NCI-H2227 (cell line): Measurements from ENCODE around the gene RHOBTB1.
"Not testable (repeated sequence)": the region's sequence is repeated elsewhere in the genome, so short reads cannot be mapped to it uniquely, and the experiment has no call there.

Source experiments
- DNase-seq: peaks from one replicate; lab custom pipeline; 2025; ENCODE audit not compliant: unreplicated experiment; lab: John Stamatoyannopoulos, UW

RHOBTB1 gene

DNA sequence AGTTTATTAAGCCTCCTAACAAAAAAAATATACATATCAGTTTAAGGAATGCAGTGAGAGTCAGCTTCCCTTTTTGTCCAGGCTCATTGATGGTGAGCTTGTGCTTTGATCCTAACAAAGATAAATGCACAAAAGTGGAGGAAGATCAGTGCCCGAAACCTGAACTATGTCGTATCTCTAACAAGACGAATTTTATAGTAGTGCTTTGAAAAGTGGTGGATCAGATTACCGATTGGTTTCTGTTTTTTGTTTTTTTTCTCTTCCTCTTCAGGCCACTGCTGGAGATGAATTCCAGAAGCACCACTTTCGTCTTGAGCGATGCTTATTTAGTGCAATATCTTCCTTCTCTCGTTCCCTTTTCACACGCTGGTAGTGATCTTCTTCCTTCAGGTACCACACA, 72.8 kb downstream of the RHOBTB1 start:
- DNase-seq, result no peak

DNA sequence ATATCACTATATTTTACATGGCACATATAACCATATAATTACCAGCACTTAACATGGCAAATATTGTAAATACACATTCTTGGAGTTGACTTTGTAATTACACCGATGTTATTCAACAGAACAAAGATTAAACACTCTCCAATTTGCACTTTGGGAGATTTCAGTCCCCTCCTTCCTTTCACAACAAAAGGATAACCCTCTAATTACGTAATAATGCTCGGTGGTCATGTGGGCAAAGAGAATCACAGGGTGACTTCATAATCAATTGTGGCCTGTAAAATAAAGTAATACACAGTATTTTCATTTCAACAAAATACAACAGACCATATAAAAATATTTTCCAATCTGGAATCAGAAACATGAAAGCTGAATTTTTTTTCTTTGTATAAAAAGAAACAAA, 73.2 kb downstream of the RHOBTB1 start:
- no peak for DNase-seq

DNA sequence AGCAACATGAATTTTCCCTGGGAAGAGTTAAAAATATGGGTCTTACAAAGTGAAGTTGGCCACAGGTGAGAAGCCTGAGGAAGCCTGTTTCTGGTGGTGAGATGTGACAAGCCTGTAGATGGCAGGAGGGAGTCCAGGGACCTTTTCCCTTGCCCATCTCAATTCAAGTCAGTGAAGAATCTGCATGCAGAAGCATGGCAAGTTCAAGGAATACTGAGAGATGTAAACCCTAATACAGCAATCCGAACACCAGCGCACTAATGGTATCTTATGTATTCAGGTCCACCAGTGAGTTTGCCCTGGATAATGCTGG, 73.6 kb downstream of the RHOBTB1 start:
- DNase-seq, result no peak

DNA sequence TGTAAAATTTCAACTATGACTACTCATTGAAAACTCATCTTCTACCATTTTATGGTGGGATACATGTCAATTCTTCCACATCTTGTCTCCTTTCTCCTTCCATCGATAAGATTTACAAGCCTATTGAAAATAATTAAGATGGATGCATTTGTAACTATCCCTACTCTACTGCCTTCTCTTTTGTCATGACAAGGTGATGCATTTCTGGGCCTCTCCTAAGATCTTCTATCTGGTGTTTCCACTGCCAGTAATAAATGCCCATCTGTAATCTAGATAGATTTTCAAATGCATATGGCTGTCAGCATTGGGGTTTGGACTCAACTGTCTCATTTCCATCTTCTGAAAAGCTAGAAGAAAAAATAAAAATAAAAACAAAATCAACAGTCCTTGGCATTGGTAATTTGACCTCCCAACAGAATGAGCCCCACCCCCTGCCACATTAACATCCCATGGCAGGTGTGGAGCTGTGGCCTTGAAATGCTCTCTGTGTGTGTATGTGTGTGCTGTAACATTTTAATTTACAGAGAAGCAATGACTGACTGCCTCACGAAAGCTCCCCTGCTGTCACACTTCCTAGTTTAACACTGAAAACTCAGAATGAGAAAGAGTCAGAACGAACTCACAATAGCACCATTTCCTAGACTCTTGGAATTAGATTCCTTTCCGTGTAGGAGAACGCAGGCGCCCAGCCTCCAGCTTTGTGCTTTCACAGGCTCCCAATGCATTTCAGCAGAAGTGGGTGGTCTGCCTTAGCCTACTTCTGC, 74.2 kb downstream of the RHOBTB1 start:
- DNase-seq, result no peak

DNA sequence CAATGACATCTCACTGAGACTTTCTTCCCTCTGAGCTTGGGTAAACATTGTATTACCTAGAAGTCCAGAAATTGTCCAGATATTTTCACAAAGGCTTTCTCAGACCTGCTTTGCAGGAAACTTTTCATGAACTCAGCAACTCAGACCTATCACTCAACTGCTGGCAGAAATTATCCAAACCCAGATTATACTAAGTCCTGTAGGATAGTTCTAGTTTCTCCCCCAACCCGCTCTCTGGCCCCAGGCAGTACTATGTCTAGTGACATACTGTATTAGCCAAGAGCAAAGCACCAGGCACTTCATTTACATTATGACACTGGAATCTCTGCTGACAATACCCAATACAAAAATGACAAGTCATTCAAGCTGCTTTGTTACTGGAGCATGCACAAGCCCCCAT, 75.0 kb downstream of the RHOBTB1 start:
- DNase-seq, result no peak

DNA sequence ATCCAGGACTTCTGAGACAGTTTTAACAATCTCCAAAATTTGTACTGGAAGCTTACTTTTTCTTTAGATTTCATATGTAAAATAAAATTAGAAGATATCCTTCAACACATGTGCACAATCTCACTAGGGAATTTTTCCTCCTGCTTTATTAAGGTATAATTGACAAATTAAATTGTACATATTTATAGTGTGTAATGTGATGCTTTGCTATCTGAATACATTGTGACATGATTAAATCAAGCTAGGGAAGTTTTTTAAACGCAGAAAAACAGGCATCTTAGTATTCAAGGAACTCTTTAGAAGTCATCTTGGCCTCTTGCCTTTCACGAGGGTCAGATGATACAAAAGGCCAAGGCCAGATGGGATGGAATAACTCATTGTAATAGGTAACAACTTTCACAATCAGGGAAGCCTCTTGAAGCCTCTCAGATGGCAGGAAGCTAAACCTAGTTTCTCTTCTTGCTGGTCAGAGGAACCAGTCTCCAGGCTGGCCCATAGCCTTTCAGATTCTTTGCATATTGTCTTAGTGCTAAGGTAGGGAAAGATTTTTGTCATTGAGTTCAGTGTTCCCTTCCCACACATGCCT, 78.7 kb downstream of the RHOBTB1 start:
- DNase-seq, result no peak

DNA sequence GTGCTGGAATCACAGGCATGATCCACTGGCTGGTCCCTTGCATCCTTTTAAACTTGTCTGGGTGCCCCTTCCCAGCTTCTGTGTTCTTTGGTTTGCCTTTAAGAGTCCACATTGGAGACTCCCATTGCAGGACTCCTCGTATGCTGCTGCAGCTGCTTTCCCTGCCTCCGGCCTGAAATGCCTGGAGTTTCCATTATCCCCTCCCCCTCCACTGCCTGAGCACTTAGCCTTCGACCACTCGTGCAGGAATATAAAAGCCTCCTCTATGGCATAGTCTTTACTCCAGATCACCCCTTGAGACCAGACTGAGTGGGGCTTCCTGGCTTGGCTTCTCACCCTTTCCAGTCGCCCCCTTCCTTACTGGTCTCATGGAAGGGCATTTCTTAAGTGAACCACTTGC, 80.2 kb downstream of the RHOBTB1 start:
- peak; percentile 9 for DNase-seq

DNA sequence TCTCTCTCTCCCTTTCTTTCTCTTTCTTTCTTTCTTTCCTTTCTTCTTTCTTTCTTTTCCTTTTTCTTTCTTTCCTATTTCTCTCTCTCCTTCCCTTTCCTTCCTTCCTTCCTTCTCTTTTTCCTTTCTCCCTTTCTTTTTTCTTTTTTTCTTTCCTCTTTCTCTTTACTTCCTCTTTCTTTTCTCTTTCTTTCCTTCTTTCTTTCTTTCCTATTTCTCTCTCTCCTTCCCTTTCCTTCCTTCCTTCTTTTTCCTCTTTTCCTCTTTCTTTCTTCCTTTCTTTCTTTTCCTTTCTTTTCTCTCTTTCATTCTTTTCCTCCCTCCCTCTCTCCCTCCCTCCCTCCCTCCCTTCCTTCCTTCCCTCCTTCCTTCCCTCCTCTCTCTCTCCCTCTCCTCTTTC, 81.5 kb downstream of the RHOBTB1 start:
- no peak for DNase-seq

DNA sequence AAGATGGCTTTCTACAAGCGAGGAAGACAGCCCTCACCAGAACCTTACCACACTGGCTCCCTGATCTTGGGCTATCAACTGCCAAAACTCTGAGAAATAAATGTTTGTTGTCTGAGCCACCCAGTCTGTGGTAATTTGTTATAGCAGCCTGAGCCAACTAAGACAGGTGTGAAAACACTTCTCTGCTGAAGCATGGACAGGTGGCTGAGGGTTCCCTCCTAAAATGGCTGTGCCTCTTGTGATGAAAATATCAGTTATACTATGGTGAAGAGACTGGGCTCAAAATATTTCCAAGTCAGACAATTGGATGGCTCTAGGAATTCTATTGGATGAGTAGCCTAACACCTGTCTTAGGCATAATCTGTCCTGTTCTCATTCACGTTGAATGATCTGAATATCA, 87.6 kb downstream of the RHOBTB1 start:
- no peak for DNase-seq

DNA sequence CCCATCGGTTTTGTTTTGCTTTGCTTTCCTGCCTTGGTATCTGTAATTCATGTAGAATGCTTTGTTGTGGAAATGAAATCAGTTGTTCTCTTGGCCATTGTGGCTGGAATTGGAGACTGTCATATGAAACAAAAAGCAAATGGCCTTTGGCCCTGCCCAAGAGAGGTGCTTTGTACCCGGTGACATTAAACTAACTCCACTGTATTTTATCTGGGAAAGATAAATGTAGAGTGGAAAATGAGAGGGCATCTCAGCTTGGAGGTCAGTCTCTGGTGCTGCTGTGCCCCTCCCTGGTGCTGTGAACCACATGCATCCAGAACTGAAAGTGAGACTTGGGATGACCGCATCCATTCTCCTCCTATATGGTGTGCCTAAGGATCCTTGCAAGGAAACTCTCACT, 90.3 kb downstream of the RHOBTB1 start:
- no peak for DNase-seq

DNA sequence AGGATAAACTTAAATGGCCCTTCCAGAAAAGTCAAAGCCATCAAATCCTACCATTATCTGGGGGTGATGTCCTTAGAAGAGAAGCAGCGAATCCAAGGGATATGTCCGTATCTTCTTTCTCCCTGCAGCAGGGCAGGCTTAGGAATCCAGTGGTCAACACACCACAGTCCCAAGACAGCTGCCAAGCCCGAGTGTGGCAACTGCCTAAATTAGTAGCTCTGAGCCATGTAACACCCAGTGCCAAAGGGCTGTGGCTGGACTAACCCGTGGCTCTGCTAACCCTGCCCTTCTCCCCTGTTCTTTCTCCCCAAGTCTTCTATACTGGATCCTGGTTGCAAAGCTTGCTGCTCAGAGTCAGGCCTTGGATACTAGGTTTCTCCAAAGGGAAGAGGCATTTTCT, 90.9 kb downstream of the RHOBTB1 start:
- no peak for DNase-seq

DNA sequence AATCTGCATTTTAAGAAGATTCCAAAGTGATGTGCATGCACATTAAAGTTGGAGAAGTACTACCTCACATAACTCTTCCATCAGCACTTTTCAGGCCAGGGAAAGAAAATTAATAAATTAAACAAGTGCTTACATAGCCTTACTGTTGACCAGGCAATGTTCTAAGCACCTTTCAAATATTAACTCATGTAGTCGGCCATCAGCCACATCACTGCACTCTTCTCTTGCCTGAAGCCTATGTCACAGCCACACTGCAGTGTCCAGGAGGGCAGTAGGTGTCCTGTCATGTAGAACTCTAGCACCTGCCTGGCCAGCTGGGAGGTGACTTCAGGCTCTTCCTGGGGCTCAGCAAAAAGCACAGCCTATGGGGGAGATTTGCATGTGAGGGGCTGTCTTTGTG, 94.2 kb downstream of the RHOBTB1 start:
- DNase-seq, result no peak

DNA sequence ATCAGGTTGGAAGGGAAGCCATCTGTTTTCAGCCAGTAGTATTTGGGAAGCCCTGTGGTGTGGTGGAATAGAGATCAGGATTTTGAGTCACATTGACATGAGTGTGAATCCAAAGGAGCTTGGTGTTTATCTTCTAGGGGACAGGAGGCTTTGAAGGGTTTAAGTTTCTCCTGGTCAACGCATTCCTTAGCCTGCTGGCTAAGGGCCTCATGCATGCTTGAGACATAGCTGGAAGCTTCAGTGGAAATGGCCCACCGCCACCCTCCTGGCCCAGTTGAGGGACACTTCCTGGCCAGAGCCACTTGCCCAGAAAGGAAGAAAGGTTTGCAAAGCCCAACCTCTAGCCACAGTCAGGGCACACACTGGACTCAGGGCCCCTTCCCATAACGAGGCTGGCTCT, 94.8 kb downstream of the RHOBTB1 start:
- DNase-seq, result no peak

DNA sequence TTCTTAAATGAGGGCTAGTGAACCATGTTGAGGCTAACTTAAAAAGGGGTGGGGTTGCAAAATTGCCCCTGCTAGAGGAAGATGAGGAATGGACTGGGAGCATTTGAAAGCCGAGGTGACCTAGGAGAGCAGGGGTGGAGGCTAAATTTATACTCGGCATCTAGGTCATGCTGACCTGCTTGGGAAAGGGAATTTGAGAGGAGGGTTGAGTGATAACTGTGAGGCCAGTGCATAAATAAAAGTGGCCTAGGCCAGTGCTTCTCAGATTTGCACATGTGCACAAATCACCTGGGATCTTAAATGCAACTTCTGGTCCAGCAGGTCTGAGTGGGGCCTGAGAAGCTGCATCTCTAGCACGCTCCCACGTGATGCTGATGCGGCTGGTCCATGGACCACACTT, 95.3 kb downstream of the RHOBTB1 start:
- DNase-seq, result no peak

DNA sequence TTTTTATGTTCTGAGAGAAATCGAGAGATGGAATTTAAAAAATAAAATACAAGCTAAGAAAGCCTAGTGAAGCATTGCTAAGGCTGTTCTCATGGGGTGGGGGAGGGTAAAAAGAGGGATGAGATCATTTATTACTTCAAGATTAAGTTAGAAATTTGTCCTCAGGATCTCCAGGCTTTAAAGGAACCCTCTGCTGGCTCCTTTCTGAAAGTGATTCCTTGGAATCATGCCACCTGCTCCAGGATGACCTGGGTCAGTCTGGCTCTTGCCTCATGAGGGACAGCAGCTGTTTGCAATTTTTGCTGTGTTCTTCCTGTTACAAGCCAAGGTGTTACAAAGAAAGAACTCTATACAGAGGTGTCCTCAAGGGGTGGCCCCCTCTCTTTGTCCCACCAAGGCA, 95.9 kb downstream of the RHOBTB1 start:
- DNase-seq, result no peak

DNA sequence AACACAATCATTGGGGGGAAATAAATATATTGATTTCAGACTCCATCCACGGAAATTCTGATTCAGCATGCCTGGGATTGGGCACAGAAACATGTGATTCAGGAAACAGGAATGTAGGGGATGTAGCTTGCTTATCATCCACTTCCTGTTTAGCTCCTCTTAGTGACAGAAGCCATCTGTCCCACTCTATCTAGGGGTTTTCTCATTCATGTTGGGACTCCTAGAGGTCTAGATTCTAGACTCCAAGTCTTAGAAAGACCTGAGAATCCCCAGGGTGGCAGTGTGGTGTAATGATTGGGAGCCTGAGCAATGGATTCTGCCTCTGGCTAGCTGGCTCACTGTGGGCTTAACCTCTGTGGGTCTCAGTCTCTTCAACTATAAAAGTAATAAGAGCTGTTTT, 97.8 kb downstream of the RHOBTB1 start:
- DNase-seq, result no peak

DNA sequence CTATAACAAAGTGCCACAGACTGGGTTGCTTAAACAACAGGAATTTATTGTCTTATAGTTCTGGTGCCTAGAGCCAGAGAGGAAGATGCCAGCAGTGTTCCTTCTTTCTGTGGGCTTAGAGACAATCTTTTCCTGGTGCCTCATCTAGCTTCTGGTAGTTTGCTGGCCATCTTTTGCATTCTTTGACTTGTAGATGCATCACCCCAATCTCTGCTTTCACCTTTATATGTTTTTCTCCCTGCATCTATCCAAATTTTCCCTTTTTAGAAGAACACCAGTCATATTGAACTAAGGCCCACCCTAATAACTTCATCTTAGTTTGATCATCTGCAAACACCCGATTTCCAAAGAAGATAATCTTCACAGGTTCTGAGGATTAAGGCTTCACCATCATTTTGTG, 98.9 kb downstream of the RHOBTB1 start:
- DNase-seq, result no peak

DNA sequence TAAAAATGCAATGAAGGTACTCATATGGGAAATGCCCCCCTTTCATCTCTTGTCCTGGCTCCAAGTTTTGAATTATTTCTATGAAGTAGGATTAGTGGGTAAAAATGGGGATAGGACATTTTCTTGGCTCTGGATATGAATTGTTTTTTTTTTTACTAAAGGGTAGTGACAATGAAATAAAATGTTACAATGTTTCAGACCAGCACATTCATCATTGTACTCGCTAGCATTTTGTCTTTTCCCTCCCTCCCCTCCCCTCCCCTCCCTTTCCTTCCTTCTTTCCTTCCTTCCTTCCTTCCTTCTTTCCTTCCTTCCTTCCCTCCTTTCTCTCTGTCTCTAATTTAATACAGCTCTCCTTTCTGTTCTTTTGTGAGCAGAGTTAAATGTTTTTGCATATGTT, 101.3 kb downstream of the RHOBTB1 start:
- no peak for DNase-seq

DNA sequence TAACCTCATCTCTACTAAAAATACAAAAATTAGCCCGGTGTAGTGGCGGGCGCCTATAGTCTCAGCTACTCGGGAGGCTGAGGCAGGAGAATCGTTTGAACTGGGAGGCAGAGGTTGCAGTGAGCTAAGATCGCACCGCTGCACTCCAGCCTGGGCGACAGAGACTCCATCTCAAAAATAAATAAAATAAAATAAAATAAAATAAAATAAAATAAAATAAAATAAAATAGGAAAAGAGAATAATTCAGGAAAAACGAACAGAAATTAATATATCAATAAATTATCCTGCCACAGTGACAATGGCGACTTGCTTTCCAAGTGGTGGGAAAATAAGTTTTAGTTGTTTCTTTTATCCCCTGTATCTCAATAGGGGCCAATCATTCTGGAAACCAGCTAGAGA, 102.8 kb downstream of the RHOBTB1 start:
- not testable (repeated sequence) for DNase-seq

DNA sequence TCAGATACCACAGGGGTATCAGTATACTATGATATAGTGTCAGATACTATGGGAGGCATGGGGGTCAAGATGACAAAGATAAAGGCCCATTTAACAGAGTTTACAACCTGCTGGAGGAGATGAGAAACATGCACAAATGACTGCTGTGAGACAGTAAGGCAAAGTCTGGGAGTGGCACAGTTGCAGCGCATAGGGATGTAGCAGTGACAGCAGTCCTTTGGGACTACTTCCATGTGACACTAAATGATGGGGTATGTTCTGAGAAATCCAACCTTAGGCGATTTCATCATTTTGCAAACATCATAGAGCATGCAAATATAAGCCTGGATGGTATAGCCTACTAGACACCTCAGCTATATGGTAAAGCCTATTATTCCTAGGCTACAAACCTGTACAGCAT, 108.9 kb downstream of the RHOBTB1 start:
- no peak for DNase-seq

DNA sequence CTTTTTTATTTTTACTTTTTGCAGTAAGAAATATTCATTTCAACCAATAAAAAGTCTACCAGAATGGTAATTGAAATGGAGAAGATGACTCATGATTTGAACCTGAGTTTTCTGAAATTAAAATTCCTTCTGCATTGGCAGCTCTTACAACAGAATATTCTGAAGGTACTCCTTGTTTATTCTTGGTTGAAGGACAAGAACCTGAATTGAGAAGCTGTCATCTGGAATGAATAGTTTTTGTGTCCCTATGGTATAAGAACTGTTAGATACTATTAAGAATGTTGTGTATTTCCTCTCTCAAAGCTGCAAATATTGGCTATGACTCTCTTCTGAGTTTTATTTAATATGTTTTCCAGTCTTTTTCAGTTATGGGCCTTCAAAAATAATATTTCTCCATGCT, 109.6 kb downstream of the RHOBTB1 start:
- no peak for DNase-seq

DNA sequence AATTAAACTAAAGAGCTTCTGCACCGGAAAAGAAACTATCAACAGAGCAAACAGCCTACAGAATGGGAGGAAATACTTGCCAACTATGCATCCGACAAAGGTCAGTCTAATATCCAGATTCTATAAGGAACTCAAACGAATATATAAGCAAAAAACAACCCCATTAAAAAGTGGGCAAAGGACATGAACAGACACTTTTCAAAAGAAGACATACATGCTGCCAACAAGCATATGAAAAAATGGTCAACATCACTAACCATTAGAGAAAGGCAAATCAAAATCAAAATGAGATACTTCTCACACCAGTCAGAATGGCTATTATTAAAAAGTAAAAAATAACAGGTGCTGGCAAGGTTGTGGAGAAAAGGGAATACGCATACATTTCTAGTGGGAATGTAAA, 111.8 kb downstream of the RHOBTB1 start:
- not testable (repeated sequence) for DNase-seq

DNA sequence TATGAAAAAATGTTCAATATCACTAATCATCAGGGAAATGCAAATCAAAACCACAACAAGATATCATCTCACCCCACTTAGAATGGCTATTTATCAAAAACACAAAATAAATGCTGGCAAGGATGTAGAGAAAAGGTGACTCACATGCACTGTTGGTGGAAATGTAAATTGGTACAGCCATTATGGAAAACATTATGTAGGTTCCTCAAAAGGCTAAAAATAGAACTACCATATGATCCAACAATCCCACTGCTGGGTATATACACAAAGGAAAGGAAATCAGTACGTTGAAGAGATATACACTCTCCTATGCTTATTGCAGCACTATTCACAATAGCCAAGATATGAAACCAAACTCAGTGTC, 115.5 kb downstream of the RHOBTB1 start:
- DNase-seq, result no peak
